ENCODE data around the gene KCNH3. TPM values are rescaled to one million over a fixed set of nuclear protein-coding genes. Genes with fewer than 3 reads are reported as not detected.

KCNH3 gene
- total and polyA plus RNA-seq, 2 experiments from 2014 or later: 0.21 to 0.52 TPM

DNA sequence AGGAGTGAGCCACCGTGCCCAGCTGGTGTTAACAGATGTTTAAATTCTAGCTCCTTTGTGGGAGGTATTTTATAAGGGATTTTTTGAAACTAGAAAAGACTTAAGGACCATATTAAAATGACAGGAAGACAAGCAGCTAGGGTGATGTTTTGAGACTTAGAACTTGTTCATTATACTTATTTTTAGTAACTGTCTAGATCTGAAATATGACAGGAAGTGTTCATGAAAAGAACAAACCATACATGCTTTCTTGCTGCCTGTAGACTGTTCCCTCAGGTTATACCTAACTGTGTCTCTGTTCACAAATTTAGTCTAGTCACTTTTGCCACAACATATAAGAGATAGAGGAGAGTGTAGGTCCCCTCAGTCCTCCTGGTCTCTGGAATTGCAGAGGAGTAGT lies 36.9 kb upstream of the KCNH3 start (continued):
- TF ChIP-seq, protein P1, sequence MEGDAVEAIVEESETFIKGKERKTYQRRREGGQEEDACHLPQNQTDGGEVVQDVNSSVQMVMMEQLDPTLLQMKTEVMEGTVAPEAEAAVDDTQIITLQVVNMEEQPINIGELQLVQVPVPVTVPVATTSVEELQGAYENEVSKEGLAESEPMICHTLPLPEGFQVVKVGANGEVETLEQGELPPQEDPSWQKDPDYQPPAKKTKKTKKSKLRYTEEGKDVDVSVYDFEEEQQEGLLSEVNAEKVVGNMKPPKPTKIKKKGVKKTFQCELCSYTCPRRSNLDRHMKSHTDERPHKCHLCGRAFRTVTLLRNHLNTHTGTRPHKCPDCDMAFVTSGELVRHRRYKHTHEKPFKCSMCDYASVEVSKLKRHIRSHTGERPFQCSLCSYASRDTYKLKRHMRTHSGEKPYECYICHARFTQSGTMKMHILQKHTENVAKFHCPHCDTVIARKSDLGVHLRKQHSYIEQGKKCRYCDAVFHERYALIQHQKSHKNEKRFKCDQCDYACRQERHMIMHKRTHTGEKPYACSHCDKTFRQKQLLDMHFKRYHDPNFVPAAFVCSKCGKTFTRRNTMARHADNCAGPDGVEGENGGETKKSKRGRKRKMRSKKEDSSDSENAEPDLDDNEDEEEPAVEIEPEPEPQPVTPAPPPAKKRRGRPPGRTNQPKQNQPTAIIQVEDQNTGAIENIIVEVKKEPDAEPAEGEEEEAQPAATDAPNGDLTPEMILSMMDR (conservative IDR thresholded peaks at IDR 0.05; ENCODE audit: low read depth in 2 of 2): no peak
- TF ChIP-seq STAT1 (IDR thresholded peaks at IDR 0.05; ENCODE audit: unreplicated experiment) (no peak), EZH2phosphoT487 (IDR thresholded peaks at IDR 0.05; ENCODE audit: unreplicated experiment) (no peak), ZNF331 (CRISPR knock-in tag; IDR thresholded peaks at IDR 0.05; ENCODE audit: low read depth) (no peak), EZH2 (IDR thresholded peaks at IDR 0.05; ENCODE audit: low read depth, unreplicated experiment) (no peak), POLR2AphosphoS5 (IDR thresholded peaks at IDR 0.05; ENCODE audit: low read depth) (no peak), ZNF114 (CRISPR knock-in tag; IDR thresholded peaks at IDR 0.05) (no peak)
- TF ChIP-seq, protein P2, sequence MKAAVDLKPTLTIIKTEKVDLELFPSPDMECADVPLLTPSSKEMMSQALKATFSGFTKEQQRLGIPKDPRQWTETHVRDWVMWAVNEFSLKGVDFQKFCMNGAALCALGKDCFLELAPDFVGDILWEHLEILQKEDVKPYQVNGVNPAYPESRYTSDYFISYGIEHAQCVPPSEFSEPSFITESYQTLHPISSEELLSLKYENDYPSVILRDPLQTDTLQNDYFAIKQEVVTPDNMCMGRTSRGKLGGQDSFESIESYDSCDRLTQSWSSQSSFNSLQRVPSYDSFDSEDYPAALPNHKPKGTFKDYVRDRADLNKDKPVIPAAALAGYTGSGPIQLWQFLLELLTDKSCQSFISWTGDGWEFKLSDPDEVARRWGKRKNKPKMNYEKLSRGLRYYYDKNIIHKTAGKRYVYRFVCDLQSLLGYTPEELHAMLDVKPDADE (IDR thresholded peaks at IDR 0.05): no peak

DNA sequence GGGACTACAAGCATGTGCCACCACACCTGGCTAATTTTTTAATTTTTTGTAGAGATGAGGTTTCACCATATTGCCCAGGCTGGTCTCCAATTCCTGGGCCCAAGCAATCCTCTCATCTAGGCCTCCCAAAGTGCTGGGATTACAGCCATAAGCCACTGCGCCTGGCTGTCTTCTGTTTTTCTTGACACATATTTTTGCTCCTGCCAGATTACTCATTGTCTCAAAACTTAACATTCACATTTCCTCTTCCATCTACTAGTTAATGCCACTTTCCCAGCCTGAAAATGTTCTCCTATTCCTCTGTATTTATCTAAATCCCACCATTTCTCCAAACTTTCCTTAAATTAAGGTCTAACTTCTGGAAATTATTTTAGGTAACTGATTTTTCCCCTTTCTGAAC lies 36.2 kb upstream of the KCNH3 start:
- no peaks in the 10 kb centered on the region for H3K4me1 ChIP-seq (ENCODE audit: insufficient read depth)
- H3K9me3 Mint-ChIP-seq: no peaks in the 10 kb centered on the region
- no peaks in the 10 kb centered on the region for H4K20me1 ChIP-seq (replicated peaks; ENCODE audit: insufficient read depth)
- H3K4me2 ChIP-seq: no peak overlapping the region
- no peaks in the 10 kb centered on the region for H3K9me2 ChIP-seq (ENCODE audit: insufficient read depth)
- no peak overlapping the region for H3K27ac ChIP-seq (ENCODE audit: low read depth)
- DNase-seq (ENCODE audit: low spot score) (no peak), ATAC-seq (no peak)
- no peak overlapping the region for H3K4me3 ChIP-seq
- H3K36me3 ChIP-seq (ENCODE audit: insufficient read depth): no peaks in the 10 kb centered on the region; the same call in 1 of the 2 replicates
- TF ChIP-seq, protein P2 (IDR thresholded peaks at IDR 0.05): no peak
- TF ChIP-seq STAT1 (IDR thresholded peaks at IDR 0.05; ENCODE audit: unreplicated experiment) (no peak), CREB1 (CRISPR knock-in tag; IDR thresholded peaks at IDR 0.05; ENCODE audit: low read depth) (no peak), NANOG (IDR thresholded peaks at IDR 0.05; ENCODE audit: borderline replicate concordance) (no peak), POLR2AphosphoS5 (IDR thresholded peaks at IDR 0.05; ENCODE audit: low read depth) (no peak), ZNF114 (CRISPR knock-in tag; IDR thresholded peaks at IDR 0.05) (no peak), JUNB (IDR thresholded peaks at IDR 0.05; ENCODE audit: unreplicated experiment) (no peak), EZH2phosphoT487 (IDR thresholded peaks at IDR 0.05; ENCODE audit: unreplicated experiment) (no peak), EZH2 (IDR thresholded peaks at IDR 0.05; ENCODE audit: low read depth, unreplicated experiment) (no peak), ZNF331 (CRISPR knock-in tag; IDR thresholded peaks at IDR 0.05; ENCODE audit: low read depth) (no peak)
- TF ChIP-seq, protein P3, sequence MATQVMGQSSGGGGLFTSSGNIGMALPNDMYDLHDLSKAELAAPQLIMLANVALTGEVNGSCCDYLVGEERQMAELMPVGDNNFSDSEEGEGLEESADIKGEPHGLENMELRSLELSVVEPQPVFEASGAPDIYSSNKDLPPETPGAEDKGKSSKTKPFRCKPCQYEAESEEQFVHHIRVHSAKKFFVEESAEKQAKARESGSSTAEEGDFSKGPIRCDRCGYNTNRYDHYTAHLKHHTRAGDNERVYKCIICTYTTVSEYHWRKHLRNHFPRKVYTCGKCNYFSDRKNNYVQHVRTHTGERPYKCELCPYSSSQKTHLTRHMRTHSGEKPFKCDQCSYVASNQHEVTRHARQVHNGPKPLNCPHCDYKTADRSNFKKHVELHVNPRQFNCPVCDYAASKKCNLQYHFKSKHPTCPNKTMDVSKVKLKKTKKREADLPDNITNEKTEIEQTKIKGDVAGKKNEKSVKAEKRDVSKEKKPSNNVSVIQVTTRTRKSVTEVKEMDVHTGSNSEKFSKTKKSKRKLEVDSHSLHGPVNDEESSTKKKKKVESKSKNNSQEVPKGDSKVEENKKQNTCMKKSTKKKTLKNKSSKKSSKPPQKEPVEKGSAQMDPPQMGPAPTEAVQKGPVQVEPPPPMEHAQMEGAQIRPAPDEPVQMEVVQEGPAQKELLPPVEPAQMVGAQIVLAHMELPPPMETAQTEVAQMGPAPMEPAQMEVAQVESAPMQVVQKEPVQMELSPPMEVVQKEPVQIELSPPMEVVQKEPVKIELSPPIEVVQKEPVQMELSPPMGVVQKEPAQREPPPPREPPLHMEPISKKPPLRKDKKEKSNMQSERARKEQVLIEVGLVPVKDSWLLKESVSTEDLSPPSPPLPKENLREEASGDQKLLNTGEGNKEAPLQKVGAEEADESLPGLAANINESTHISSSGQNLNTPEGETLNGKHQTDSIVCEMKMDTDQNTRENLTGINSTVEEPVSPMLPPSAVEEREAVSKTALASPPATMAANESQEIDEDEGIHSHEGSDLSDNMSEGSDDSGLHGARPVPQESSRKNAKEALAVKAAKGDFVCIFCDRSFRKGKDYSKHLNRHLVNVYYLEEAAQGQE (IDR thresholded peaks at IDR 0.05; ENCODE audit: unreplicated experiment): no peak
- TF ChIP-seq, protein P1 (conservative IDR thresholded peaks at IDR 0.05; ENCODE audit: low read depth in 2 of 2): no peak
- H3K79me2 ChIP-seq (replicated peaks; ENCODE audit: insufficient read depth): no peaks in the 10 kb centered on the region
- no peaks in the 10 kb centered on the region for H3F3A ChIP-seq (replicated peaks; ENCODE audit: low read depth)
- peaks cover 38% of the 10 kb centered on the region; the same call in 2 of the 3 replicates for H3K36me3 Mint-ChIP-seq (ENCODE audit: low read depth)
- no peak overlapping the region for H3K27ac Mint-ChIP-seq
- H3K27me3 Mint-ChIP-seq (ENCODE audit: insufficient read depth, low read depth, poor library complexity): no peaks in the 10 kb centered on the region
- H2AFZ ChIP-seq: no peak overlapping the region
- H3K4me3 Mint-ChIP-seq: no peak overlapping the region
- no peaks in the 10 kb centered on the region; the same call in 2 of the 3 replicates for H3K4me1 Mint-ChIP-seq
- H3K27me3 ChIP-seq (ENCODE audit: insufficient read depth): no peaks in the 10 kb centered on the region

All from GM23338 (cell line).